ENCODE data around the gene CFHR5. TPM values are rescaled to one million over a fixed set of nuclear protein-coding genes. Genes with fewer than 3 reads are reported as not detected.

CFHR5 gene
- polyA plus RNA-seq, 2 of the 4 experiments (the other 2 are of a cell fraction), result not detected

DNA sequence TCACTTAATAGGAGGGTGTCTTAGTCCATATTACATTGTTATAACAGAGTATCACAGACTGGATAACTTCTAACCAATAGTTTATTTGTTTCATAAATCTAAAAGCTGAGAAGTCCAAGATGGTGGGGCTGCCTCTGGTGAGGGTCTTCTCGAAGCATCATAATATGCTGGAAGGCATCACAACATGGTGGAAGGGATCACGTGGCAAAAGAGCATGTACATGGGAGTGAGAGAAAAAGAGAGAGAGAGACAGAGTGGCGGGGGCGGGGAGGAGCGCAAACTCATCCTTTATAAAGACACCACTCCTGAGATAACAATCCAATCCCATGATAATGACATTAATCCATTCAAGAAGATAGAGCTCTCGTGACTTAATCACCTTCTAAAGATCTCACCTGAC, 31.5 kb downstream of the CFHR5 start:
- ChIA-PET POLR2A (no interaction called here), CTCF (no interaction called here)
- H3K9me3 ChIP-seq, result 0 out of 3 replicates have a peak, but pooled peaks cover 6% of the 10 kb centered on the region
- 68% methylated on average over 6 of the region's 6 CpGs for WGBS (ENCODE audit: missing lambda C conversion rate)
- FAIRE-seq, result no peak
- H3K4me3 ChIP-seq, result no peak overlapping the region
- no peak overlapping the region for H3K27ac ChIP-seq
- TF ChIP-seq, protein P1, sequence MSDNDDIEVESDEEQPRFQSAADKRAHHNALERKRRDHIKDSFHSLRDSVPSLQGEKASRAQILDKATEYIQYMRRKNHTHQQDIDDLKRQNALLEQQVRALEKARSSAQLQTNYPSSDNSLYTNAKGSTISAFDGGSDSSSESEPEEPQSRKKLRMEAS (IDR thresholded peaks at IDR 0.05), result no peak
- TF ChIP-seq, protein P2, sequence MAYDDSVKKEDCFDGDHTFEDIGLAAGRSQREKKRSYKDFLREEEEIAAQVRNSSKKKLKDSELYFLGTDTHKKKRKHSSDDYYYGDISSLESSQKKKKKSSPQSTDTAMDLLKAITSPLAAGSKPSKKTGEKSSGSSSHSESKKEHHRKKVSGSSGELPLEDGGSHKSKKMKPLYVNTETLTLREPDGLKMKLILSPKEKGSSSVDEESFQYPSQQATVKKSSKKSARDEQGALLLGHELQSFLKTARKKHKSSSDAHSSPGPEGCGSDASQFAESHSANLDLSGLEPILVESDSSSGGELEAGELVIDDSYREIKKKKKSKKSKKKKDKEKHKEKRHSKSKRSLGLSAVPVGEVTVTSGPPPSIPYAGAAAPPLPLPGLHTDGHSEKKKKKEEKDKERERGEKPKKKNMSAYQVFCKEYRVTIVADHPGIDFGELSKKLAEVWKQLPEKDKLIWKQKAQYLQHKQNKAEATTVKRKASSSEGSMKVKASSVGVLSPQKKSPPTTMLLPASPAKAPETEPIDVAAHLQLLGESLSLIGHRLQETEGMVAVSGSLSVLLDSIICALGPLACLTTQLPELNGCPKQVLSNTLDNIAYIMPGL (CRISPR knock-in tag; IDR thresholded peaks at IDR 0.05; ENCODE audit: borderline replicate concordance), result no peak
- TF ChIP-seq BHLHE40 (IDR thresholded peaks at IDR 0.05; ENCODE audit: low read depth, low read length) (no peak), SMC3 (IDR thresholded peaks at IDR 0.05) (no peak), HOXB5 (CRISPR knock-in tag; IDR thresholded peaks at IDR 0.05) (no peak), RAD21 (conservative IDR thresholded peaks at IDR 0.05 in 1 of 2, IDR thresholded peaks at IDR 0.05 in 1 of 2) (no peak), MAZ (IDR thresholded peaks at IDR 0.05; ENCODE audit: borderline replicate concordance, low read depth, low read length) (no peak), MAFK (IDR thresholded peaks at IDR 0.05; ENCODE audit: partially characterized antibody) (no peak), ZC3H11A (IDR thresholded peaks at IDR 0.05) (no peak), JUN (IDR thresholded peaks at IDR 0.05) (no peak), POLR2AphosphoS2 (conservative IDR thresholded peaks at IDR 0.05; ENCODE audit: low read length) (no peak), RFX5 (IDR thresholded peaks at IDR 0.05) (no peak), HOXB13 (CRISPR knock-in tag; IDR thresholded peaks at IDR 0.05; ENCODE audit: low read depth) (no peak)
- TF ChIP-seq, protein P3, sequence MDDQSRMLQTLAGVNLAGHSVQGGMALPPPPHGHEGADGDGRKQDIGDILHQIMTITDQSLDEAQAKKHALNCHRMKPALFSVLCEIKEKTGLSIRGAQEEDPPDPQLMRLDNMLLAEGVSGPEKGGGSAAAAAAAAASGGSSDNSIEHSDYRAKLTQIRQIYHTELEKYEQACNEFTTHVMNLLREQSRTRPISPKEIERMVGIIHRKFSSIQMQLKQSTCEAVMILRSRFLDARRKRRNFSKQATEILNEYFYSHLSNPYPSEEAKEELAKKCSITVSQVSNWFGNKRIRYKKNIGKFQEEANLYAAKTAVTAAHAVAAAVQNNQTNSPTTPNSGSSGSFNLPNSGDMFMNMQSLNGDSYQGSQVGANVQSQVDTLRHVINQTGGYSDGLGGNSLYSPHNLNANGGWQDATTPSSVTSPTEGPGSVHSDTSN (IDR thresholded peaks at IDR 0.05), result no peak
- TF ChIP-seq, protein P4, sequence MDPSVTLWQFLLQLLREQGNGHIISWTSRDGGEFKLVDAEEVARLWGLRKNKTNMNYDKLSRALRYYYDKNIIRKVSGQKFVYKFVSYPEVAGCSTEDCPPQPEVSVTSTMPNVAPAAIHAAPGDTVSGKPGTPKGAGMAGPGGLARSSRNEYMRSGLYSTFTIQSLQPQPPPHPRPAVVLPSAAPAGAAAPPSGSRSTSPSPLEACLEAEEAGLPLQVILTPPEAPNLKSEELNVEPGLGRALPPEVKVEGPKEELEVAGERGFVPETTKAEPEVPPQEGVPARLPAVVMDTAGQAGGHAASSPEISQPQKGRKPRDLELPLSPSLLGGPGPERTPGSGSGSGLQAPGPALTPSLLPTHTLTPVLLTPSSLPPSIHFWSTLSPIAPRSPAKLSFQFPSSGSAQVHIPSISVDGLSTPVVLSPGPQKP (IDR thresholded peaks at IDR 0.05; ENCODE audit: low read depth, low read length), result no peak
- H3K4me2 ChIP-seq, result no peak overlapping the region
- H3K4me1 ChIP-seq, result no peaks in the 10 kb centered on the region
- DNase-seq (ENCODE audit: low read depth in 1 of 2, low spot score in 1 of 2), result no peak
- no peak for ATAC-seq

DNA sequence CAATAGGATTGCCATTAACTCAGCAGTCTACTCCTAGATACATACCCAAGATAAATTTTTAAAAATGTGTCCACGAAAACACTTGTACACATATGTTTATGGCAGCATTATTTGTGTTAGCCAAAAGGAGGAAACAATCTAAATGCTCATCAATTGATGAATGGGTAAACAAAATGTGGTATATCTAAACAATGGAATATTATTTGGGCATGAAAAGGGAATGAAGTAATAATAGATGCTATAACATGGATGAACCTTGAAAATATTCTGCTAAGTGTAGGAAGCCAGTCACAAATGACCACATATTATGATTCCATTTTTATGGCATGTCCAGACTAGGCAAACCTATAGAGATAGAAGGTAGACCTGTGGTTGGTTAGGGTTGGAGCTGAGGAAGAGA, 34.3 kb downstream of the CFHR5 start:
- no peak overlapping the region for H3K4me3 ChIP-seq
- ChIA-PET POLR2A (no interaction called here), CTCF (no interaction called here)
- ATAC-seq, result no peak
- H3K4me1 ChIP-seq, result no peaks in the 10 kb centered on the region
- 45% methylated on average over 1 of the region's 1 CpG for WGBS (ENCODE audit: missing lambda C conversion rate)
- H3K27ac ChIP-seq, result no peak overlapping the region
- no peak overlapping the region for H3K4me2 ChIP-seq
- FAIRE-seq, result no peak
- no peak for TF ChIP-seq EHF (CRISPR knock-in tag; IDR thresholded peaks at IDR 0.05)
- no peak for TF ChIP-seq POLR2A (IDR thresholded peaks at IDR 0.05; ENCODE audit: low read length)
- no peak for TF ChIP-seq ZNF302 (CRISPR knock-in tag; IDR thresholded peaks at IDR 0.05)
- TF ChIP-seq, protein P5, sequence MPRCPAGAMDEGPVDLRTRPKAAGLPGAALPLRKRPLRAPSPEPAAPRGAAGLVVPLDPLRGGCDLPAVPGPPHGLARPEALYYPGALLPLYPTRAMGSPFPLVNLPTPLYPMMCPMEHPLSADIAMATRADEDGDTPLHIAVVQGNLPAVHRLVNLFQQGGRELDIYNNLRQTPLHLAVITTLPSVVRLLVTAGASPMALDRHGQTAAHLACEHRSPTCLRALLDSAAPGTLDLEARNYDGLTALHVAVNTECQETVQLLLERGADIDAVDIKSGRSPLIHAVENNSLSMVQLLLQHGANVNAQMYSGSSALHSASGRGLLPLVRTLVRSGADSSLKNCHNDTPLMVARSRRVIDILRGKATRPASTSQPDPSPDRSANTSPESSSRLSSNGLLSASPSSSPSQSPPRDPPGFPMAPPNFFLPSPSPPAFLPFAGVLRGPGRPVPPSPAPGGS (IDR thresholded peaks at IDR 0.05), result no peak
- TF ChIP-seq TFCP2L1 (CRISPR knock-in tag; IDR thresholded peaks at IDR 0.05), result no peak
- no peak for TF ChIP-seq SREBF2 (IDR thresholded peaks at IDR 0.05)
- no peak for TF ChIP-seq CBX8 (IDR thresholded peaks at IDR 0.05)
- TF ChIP-seq POLR2AphosphoS2 (conservative IDR thresholded peaks at IDR 0.05; ENCODE audit: low read length), result no peak
- TF ChIP-seq HDAC2 (IDR thresholded peaks at IDR 0.05), result no peak
- TF ChIP-seq HEYL (CRISPR knock-in tag; IDR thresholded peaks at IDR 0.05), result no peak
- DNase-seq (ENCODE audit: low read depth in 1 of 2, low spot score in 1 of 2), result no peak
- H3K9me3 ChIP-seq, result 0 out of 3 replicates have a peak, but pooled peaks cover 6% of the 10 kb centered on the region

Measured in A549 (cell line).